ENCODE results near the gene SIN3B. TPM values are rescaled to one million over a fixed set of nuclear protein-coding genes. Genes with fewer than 3 reads are reported as not detected.

The SIN3B gene
- total and polyA plus RNA-seq, 2 donors (not counting 1 experiment from before 2014, with no cell fraction given) = 118 to 138 TPM

DNA sequence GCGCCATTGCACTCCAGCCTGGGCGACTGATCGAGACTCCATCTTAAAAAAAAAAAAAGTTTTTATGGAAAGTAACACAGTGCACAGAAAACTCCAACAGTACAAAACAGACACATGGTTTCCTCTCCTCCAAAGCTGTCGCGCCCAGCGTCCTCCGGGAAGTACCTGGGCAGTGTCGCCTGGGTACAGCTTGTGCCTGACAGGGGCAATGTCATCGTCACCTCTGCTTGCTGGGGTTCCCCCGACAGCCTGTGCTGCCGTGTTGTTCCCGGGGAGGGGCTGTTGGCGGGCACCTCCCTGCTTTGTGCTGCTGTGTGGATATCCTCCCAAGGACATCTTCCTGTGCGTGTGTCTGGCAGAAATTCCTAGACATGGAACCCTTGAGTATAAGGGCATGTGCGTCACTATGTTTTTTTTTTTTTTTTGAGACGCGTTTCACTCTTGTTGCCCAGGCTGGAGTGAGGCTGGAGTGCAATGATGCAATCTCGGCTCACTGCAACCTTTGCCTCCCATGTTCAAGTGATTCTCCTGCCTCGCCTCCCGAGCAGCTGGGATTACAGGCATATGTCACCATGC, 57.2 kb downstream of the SIN3B start:
- intact Hi-C loops (cut with micrococcal nuclease) = no loop called here
- TF ChIP-seq, protein P1, sequence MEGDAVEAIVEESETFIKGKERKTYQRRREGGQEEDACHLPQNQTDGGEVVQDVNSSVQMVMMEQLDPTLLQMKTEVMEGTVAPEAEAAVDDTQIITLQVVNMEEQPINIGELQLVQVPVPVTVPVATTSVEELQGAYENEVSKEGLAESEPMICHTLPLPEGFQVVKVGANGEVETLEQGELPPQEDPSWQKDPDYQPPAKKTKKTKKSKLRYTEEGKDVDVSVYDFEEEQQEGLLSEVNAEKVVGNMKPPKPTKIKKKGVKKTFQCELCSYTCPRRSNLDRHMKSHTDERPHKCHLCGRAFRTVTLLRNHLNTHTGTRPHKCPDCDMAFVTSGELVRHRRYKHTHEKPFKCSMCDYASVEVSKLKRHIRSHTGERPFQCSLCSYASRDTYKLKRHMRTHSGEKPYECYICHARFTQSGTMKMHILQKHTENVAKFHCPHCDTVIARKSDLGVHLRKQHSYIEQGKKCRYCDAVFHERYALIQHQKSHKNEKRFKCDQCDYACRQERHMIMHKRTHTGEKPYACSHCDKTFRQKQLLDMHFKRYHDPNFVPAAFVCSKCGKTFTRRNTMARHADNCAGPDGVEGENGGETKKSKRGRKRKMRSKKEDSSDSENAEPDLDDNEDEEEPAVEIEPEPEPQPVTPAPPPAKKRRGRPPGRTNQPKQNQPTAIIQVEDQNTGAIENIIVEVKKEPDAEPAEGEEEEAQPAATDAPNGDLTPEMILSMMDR (IDR thresholded peaks at IDR 0.05) = no peak
- no peak for TF ChIP-seq EZH2 (IDR thresholded peaks at IDR 0.05; ENCODE audit: borderline replicate concordance, insufficient read depth, low read depth, low read length, poor library complexity, severe bottlenecking)
- Mint-ChIP-seq H3K4me1 (peaks cover 18% of the 10 kb centered on the region), H3K27ac (no peak overlapping the region), H3K27me3 (peaks cover 3% of the 10 kb centered on the region), H3K9me3 (ENCODE audit: insufficient read depth) (peaks cover 7% of the 10 kb centered on the region), H3K4me3 (no peak overlapping the region)
- Histone ChIP-seq H3K79me2 (ENCODE audit: control insufficient read depth, insufficient read depth, low read length) (no peaks in the 10 kb centered on the region), H4K20me1 (ENCODE audit: control insufficient read depth, insufficient read depth, low read length, poor library complexity, severe bottlenecking) (no peaks in the 10 kb centered on the region), H3K4me2 (replicated peaks; ENCODE audit: low read depth, low read length, poor library complexity, severe bottlenecking) (no peak overlapping the region), H3K4me1 (ENCODE audit: control insufficient read depth in 2 of 2, insufficient read depth in 2 of 2, low read length in 2 of 2) (peaks cover 10 to 18% of the 10 kb centered on the region in 2 donors), H3K9me3 (ENCODE audit: control extremely low read depth in 1 of 3, control insufficient read depth in 2 of 3, insufficient read depth in 1 of 3, low read length in 2 of 3) (peaks cover 0 to 36% (median 15%) of the 10 kb centered on the region in 3 donors), H3K36me3 (replicated peaks in 1 of 2; ENCODE audit: control extremely low read depth in 1 of 2, control insufficient read depth in 1 of 2, extremely low read depth in 1 of 2, insufficient read depth in 2 of 2, low read length in 1 of 2) (no peaks in the 10 kb centered on the region), H3K9ac (ENCODE audit: low read length) (no peak overlapping the region), H3K27ac (ENCODE audit: low read length in 2 of 2) (no peak overlapping the region), H2AFZ (ENCODE audit: insufficient read depth, low read depth, low read length, poor library complexity, severe bottlenecking) (no peak overlapping the region), H3K27me3 (replicated peaks in 1 of 4; ENCODE audit: control extremely low read depth in 1 of 4, control insufficient read depth in 3 of 4, insufficient read depth in 4 of 4, low read length in 3 of 4) (peaks cover 0 to 14% (median 5%) of the 10 kb centered on the region in 4 experiments), H3K4me3 (ENCODE audit: control extremely low read depth in 1 of 5, extremely low read depth in 1 of 5, insufficient read depth in 1 of 5, low read depth in 2 of 5, low read length in 4 of 5) (no peak overlapping the region)
- CTCF ChIA-PET = no interaction called here
- POLR2A ChIA-PET = interaction anchor here (0.7 kb wide), 1 partner anchor 27 kb away, joined by 5 read pairs; no protein-coding TSS in a partner anchor
- 80% methylated on average over 14 of the region's 20 CpGs for WGBS (ENCODE audit: insufficient coverage)
- ATAC-seq (ENCODE audit: low read depth) (no peak), DNase-seq (no peak)

Data from B cell (primary cell).